Hematopoietic multipotent progenitor cell (in vitro differentiated cells): Measurements from ENCODE around the gene TCF3. TPM values are rescaled to one million over a fixed set of nuclear protein-coding genes. Genes with fewer than 3 reads are reported as not detected.

Experiments used
- DNase-seq, 3 donors: peaks; one replicate each; pipeline ENCODE4 v3.0.0-alpha.2; 2011 to 2015; ENCODE audit warnings: low read depth in 2 of 3, low spot score in 2 of 3
- total RNA-seq: library from RNA; depleted of rRNA; stranded (reverse); fragments of >200 nt; gene quantifications from one replicate; pipeline ENCODE4 v1.2.3, GENCODE V29; 2012

Gene TCF3
- total RNA-seq, 1 donor: 151 TPM

DNA sequence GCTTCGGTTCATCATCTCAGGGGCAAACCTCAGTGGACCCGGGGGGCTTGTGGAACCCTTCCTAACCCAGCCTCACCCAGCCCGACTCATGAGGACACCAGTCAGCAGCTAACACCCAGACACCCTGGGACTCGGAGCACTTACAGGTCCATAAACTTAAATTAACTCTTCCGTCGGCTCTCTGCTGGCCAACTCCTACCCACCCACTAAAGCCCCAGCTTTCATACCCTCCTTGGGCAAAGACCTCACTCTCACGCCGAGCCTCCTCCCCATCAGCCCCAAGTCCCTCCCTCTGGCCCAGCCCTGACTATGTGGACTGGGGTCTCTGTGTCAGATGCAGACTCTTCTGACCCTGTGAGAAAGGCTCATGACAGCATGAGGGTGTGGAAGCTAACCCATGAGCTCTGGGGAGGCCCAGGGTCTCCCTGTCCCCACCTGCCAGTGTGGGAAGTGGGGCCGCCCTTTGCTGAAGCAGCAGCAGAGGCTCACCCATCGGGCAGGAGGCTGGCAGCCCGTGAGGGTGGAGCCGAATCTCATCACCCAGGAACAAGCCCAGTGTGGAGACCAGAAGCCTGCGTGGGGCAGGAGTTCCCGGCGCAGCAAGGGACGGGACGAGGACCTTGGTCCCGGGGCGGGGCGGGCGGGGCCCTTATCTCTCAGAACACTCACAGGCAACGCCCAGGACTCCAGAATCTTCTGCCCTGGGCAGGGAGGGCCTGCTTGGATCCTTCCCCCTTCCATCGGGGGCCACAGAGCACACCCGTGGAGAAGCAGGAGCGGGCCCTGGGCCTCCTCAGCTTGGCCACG lies 19.8 kb downstream of the TCF3 start:
- no peak for DNase-seq

DNA sequence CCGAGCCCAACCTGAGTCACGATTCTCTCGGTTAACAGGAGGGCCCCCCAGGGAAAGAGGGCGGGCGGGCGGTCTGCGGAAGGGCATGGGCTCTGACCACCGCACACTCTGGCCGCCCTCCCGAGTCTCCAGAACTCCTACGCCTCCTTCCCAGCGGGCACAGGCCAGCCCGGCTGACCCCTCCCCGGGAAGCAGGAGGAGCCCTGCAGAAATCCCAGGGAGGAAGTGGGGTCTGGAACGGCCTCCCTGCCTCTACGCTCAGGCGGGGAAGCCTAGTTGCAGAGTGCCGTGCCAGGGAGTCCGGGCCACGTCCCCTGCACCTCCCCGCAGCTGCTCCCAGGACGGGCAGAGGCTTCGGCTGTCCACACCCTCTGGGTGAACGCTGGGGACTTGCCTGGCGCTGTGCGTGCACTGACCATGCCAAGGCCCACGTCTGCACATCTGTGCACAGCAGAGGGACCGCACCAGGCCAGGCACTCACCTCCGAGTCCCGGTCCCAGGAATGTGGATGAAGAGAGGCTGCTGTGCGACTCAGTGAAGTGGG lies 20.8 kb downstream of the TCF3 start:
- DNase-seq: no peak

- no peak for DNase-seq
Measured at GRCh38 chr19:1630811-1631210, 21.6 kb downstream of the TCF3 start.

DNA sequence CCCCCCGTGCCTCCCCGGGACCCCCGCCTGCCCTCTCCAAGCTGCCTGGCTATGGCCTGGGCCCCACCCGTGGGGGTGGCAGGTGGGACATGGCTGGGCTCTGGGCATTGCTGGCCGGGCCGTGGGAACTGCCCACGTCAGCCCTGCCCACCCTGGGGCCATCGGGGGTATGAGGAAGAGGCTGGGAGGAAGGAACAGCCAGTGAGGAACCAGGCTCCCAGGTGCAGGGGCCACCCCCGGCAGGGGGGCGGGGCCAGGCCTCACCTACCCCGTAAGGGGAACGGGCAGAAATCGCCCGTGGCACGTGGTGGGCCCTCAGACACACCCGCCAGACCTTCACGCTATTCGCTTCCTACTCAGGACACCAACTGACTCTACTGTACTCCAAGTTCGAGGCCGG lies 22.4 kb downstream of the TCF3 start:
- no peak for DNase-seq

- no peak for DNase-seq
Measured at GRCh38 chr19:1629256-1629808, 23.1 kb downstream of the TCF3 start.

DNA sequence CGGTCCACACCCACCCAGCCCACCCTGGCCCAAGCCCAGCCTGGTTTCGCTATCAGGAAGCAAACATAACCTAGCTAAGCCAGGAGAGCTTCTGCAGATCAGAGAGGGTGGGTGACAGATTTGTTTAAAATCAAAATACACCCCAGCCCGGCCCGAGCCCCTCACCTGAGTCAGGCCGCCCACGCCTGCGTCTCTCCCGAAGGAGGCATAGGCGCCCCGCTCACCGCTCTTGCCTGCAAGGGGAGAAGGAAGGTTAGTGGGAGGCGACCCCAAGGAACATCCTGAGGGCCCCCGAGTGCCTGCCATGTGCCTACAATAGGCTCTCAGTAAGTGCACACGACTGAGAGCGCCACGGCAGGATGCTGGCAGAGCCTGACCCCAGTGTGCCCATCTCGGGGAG lies 25.2 kb downstream of the TCF3 start:
- no peak for DNase-seq

- DNase-seq: no peak
Measured at GRCh38 chr19:1626417-1627010, 25.9 kb downstream of the TCF3 start.

- DNase-seq: peak in 2 of 3 donors; percentile 76 to 77
Measured at GRCh38 chr19:1624458-1624857, 28.0 kb downstream of the TCF3 start.

GRCh38 chr19:1622541-1622940 lies 29.9 kb downstream of the TCF3 start:
- DNase-seq: no peak

- no peak for DNase-seq
Measured at GRCh38 chr19:1622007-1622406, 30.4 kb downstream of the TCF3 start.

- no peak for DNase-seq
Measured at GRCh38 chr19:1621574-1621973, 30.8 kb downstream of the TCF3 start.

GRCh38 chr19:1621021-1621420 lies 31.4 kb downstream of the TCF3 start:
- no peak for DNase-seq

DNA sequence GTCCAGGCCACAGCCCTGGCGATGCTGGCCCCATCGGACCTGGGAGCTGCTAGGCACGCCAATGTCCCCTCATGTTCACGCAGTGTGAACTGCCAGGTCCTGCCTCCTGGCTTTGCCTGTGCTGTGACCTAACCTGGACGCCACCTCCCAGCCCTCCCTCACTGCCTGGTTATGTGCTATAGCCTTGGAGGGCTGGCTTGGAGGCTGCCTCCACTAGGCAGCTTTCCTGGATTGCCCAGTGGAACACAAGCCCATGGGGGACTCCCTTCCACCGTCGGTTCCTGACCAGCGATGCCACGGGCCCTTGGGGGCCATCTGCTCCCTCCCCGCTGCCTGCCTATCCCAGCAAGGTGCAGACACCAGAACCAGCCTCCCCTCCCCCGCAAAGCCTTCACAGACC lies 31.9 kb downstream of the TCF3 start:
- DNase-seq: no peak

DNA sequence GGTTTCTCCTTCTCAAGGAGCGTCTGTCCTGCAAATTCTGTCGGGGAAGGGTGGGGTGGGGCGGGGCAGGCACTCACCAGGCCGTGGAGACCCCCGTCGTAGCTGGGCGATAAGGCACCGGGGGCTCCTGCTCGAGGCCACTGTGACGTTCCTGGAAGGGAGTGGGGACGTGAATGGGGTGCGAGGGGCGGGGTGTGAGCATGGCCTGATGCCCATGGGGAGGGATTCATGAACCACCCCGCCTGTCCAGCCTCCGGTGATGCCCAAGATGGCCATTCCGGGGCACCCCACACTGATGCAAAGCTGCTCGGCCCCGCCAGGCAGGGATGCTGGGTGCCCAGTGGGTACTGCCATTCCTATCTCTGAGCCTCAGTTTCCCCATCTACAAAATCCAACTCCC lies 32.7 kb downstream of the TCF3 start:
- DNase-seq: no peak

DNA sequence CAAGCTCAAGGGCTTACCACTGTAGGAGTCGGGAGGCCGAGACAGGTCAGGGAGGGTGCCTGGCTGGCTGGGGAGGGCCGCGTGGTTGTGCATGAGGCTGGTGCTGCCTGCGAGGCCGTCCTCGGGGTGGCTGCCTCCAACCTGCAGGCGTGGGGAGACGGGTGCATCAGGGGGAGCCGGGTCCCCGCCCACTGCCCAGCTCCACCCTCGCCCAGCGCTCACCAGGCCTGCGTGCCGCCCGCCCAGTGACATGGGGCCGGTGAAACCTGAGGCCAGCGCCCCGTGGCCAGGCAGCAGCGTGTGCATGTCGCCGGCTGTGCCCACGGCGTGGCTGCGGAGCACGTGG lies 33.3 kb downstream of the TCF3 start:
- no peak for DNase-seq

- DNase-seq: peak in 1 of 3 donors; percentile 37
Measured at GRCh38 chr19:1618157-1619093, 34.0 kb downstream of the TCF3 start.

DNA sequence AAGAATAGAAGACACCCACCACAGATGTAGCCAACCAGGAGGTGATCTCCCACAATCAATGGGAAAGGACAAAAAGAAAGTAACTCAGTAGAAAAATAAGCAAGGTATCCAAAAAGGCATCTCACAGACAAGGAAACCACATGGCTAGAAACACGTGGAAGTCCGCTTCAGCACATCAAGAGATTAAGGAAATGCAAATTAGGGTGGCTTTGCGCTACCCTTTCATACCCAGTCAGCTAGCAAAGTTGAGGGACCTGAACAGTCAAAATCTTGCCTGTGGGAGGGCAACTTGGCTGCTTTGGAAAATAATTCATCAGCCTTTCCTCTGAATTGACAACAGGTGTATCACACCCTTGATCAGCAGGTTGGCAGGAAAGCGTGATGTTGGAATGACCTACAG lies 35.5 kb downstream of the TCF3 start:
- no peak for DNase-seq

DNA sequence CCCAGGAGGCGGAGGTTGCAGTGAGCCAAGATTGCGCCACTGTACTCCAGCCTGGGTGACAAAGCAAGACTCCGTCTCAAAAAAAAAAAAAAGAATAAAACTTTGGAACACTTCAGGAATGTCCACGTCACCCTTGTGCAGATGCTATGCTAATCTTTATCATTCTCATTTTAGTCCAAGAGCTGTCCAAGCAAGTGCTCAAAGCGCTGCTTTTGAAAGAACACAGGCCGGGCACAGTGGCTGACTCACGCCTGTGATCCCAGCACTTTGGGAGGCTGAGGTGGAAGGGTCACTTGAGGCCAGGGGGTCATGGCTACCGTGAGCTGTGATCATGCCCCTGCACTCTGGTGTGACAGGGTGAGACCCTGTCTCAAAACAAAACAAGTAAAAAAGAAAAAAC lies 36.0 kb downstream of the TCF3 start:
- no peak for DNase-seq

GRCh38 chr19:1615156-1615765 lies 37.2 kb downstream of the TCF3 start:
- DNase-seq: no peak

DNA sequence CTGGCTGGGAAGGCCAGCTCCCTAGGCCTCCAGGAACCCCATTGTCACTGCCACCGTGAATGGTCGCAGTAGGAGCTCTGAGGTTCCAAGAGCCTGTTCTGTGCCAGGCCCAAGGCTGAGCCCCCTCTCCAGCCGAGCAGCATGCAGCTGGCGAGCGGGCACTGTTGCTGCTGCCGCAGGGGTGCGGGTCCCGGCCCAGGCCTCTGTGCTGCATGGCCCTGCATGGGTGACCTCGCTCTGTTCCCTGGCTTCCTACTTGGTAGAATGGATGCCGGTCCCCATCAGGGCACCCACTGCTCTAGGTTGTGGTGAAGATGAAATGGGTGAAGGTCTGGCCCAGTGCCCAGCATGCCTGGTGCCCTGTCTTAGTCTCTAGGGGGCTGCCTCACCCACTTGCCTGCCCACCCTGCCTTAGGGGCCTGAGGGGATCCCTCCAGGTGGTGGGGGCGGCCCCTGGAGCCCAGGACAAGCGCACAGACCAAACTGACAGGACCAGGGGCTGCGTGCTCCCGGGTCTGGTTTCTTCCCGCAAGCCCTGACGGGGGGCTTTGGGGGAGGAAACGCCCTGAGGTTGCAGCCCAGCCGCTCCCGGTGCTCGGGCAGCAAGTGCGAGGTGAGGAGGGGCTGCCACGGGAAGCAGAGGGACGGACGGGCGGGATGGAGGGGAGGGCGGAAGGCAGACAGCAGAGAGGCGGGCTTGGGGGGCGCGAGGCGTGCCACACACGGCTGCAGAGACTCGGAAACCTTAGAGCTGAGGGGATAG lies 38.4 kb downstream of the TCF3 start:
- no peak for DNase-seq
